Fibroblast of lung (primary cell): ENCODE data around the gene GALNT17. TPM values are rescaled to one million over a fixed set of nuclear protein-coding genes. Genes with fewer than 3 reads are reported as not detected.

Source experiments
- DNase-seq, 2 donors: peaks; one replicate each; pipeline versions ENCODE4 v3.0.0 to v3.0.0-alpha.2; 2010; ENCODE audit warnings: low read depth in 2 of 2
- H2AFZ ChIP-seq: 2 replicates; pipeline ENCODE4 v1.5.1; 2012; ENCODE audit warnings: low read length, control low read depth, inconsistent platforms
- H3K27ac ChIP-seq: 2 replicates; pipeline ENCODE4 v1.5.1; 2011; ENCODE audit warnings: low read length, control low read depth; ENCODE audit not compliant: insufficient read depth
- H3K27me3 ChIP-seq: 2 replicates; pipeline ENCODE4 v1.5.1; 2011; ENCODE audit warnings: mild to moderate bottlenecking, low read length; ENCODE audit not compliant: control insufficient read depth, insufficient read depth
- H3K36me3 ChIP-seq: 2 replicates; pipeline ENCODE4 v1.5.1; 2011; ENCODE audit warnings: low read length; ENCODE audit not compliant: control insufficient read depth, insufficient read depth
- H3K4me1 ChIP-seq: 2 replicates; pipeline ENCODE4 v1.5.1; 2011; ENCODE audit warnings: low read length; ENCODE audit not compliant: control insufficient read depth, insufficient read depth; ENCODE audit errors: extremely low read depth
- H3K4me2 ChIP-seq: 2 replicates; pipeline ENCODE4 v1.5.1; 2011; ENCODE audit warnings: low read length, control low read depth; ENCODE audit not compliant: insufficient read depth; ENCODE audit errors: extremely low read depth
- H3K4me3 ChIP-seq, 4 experiments: fragments of 200-600 bp in 1 of 4; sonication (generic) in 1 of 4; replicated peaks in 1 of 4; 2 replicates each; pipeline ENCODE4 v1.5.1; 2011 to 2016; ENCODE audit warnings: low read length in 4 of 4, low read depth in 3 of 4, mild to moderate bottlenecking in 3 of 4, control low read depth in 2 of 4, inconsistent platforms in 1 of 4, mixed read lengths in 1 of 4; ENCODE audit not compliant: insufficient read depth in 1 of 4; ENCODE audit errors: control extremely low read depth in 1 of 4
- H3K79me2 ChIP-seq: 2 replicates; pipeline ENCODE4 v1.5.1; 2012; ENCODE audit warnings: mild to moderate bottlenecking, low read length, inconsistent platforms; ENCODE audit not compliant: control insufficient read depth, insufficient read depth
- H3K9ac ChIP-seq: 2 replicates; pipeline ENCODE4 v1.5.1; 2011; ENCODE audit warnings: mild to moderate bottlenecking, low read length, control low read depth; ENCODE audit not compliant: insufficient read depth
- H3K9me3 ChIP-seq: 2 replicates; pipeline ENCODE4 v1.5.1; 2012; ENCODE audit warnings: low read depth, low read length; ENCODE audit not compliant: control insufficient read depth, insufficient read depth
- H4K20me1 ChIP-seq: 2 replicates; pipeline ENCODE4 v1.5.1; 2011; ENCODE audit warnings: low read length; ENCODE audit not compliant: control insufficient read depth, insufficient read depth; ENCODE audit errors: extremely low read depth
- EZH2 ChIP-seq: IDR thresholded peaks from 2 replicates; pipeline ENCODE4 v1.5.1; 2012; ENCODE audit warnings: low read length, control low read depth, mild to moderate bottlenecking; ENCODE audit errors: missing control alignments
- polyA plus RNA-seq, 2 donors: library from polyadenylated mRNA; depleted of rRNA in 1 of 2; stranded (reverse) in 1 of 2; unstranded in 1 of 2; fragments of >200 nt; gene quantifications; 2 replicates each; pipeline ENCODE4 v1.2.1, GENCODE V29; 2011 to 2012; ENCODE audit warnings: missing spikeins in 1 of 2
- total RNA-seq: library from RNA; depleted of rRNA; stranded (reverse); fragments of >200 nt; gene quantifications from 2 replicates; pipeline ENCODE4 v1.2.1, GENCODE V29; 2014
- TF ChIP-seq, protein P1 (sequence below), 2 donors: IDR thresholded peaks in 1 of 2; conservative IDR thresholded peaks in 1 of 2; 1 replicate in 1 of 2; 2 replicates in 1 of 2; pipeline ENCODE4 v1.5.1; 2011 to 2012; ENCODE audit warnings: low read length in 2 of 2, control low read depth in 1 of 2, inconsistent platforms in 1 of 2, low read depth in 1 of 2, mild to moderate bottlenecking in 1 of 2

GALNT17 gene
- total and polyA plus RNA-seq, 2 donors (not counting 1 experiment from before 2014, with no cell fraction given): under 0.01 TPM; not detected in 1

DNA sequence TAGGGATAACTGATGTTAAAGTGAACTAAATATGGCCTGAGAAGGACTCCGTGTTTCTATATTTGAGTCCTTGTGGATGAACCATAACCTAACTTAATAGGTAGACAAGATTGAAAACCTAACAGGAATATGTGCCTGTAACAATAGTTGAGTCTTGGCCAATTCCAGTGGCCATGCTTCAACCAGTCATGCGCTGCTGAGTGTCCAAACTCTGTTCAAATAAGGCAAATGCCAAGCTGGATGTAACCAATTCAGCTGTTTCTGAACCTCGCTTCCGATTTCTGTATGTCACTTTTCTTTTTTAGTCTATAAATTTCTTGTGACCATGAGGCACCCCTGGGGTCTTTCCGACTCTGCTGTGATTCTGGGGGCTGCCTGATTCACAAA lies 608.2 kb downstream of the GALNT17 start:
- Histone ChIP-seq H4K20me1 (no peaks in the 10 kb centered on the region), H3K4me2 (no peak overlapping the region), H3K9me3 (no peaks in the 10 kb centered on the region), H3K27ac (no peak overlapping the region), H3K36me3 (no peaks in the 10 kb centered on the region), H3K4me3 (no peak overlapping the region), H3K27me3 (no peaks in the 10 kb centered on the region), H3K4me1 (no peaks in the 10 kb centered on the region), H3K9ac (no peak overlapping the region), H2AFZ (no peak overlapping the region), H3K79me2 (no peaks in the 10 kb centered on the region)
- no peak for TF ChIP-seq EZH2
- TF ChIP-seq, protein P1, sequence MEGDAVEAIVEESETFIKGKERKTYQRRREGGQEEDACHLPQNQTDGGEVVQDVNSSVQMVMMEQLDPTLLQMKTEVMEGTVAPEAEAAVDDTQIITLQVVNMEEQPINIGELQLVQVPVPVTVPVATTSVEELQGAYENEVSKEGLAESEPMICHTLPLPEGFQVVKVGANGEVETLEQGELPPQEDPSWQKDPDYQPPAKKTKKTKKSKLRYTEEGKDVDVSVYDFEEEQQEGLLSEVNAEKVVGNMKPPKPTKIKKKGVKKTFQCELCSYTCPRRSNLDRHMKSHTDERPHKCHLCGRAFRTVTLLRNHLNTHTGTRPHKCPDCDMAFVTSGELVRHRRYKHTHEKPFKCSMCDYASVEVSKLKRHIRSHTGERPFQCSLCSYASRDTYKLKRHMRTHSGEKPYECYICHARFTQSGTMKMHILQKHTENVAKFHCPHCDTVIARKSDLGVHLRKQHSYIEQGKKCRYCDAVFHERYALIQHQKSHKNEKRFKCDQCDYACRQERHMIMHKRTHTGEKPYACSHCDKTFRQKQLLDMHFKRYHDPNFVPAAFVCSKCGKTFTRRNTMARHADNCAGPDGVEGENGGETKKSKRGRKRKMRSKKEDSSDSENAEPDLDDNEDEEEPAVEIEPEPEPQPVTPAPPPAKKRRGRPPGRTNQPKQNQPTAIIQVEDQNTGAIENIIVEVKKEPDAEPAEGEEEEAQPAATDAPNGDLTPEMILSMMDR (conservative IDR thresholded peaks at IDR 0.05 in 1 of 2, IDR thresholded peaks at IDR 0.05 in 1 of 2; ENCODE audit: low read depth in 1 of 2, low read length in 2 of 2): no peak
- DNase-seq: no peak

DNA sequence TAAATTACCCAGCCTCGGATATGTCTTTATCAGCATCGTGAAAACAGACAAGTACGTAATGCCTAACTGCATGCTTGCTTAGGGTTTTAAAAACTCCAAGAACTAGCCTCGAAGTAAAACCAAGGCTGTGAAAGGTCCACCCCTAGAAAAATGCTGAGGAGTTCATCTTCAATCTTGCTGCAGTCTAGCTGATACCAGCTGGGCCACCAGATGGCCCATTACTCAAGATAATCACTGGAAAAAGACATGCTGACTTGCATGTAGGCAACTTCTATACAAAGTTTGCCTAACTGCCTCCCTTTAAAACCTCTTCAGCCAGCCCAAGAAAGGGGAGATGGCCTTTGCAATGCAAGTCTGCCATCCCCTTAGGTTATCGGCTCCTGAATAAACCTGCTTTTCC lies 614.1 kb downstream of the GALNT17 start:
- no peaks in the 10 kb centered on the region for H3K4me1 ChIP-seq
- H3K79me2 ChIP-seq: no peaks in the 10 kb centered on the region
- TF ChIP-seq, protein P1 (conservative IDR thresholded peaks at IDR 0.05 in 1 of 2, IDR thresholded peaks at IDR 0.05 in 1 of 2; ENCODE audit: low read depth in 1 of 2, low read length in 2 of 2): no peak
- no peak for TF ChIP-seq EZH2
- no peak overlapping the region for H2AFZ ChIP-seq
- no peak overlapping the region for H3K9ac ChIP-seq
- DNase-seq: no peak
- no peak overlapping the region for H3K4me3 ChIP-seq
- H3K9me3 ChIP-seq: no peaks in the 10 kb centered on the region
- H3K27ac ChIP-seq: no peak overlapping the region
- H3K4me2 ChIP-seq: no peak overlapping the region
- H3K36me3 ChIP-seq: no peaks in the 10 kb centered on the region
- H3K27me3 ChIP-seq: no peaks in the 10 kb centered on the region
- H4K20me1 ChIP-seq: no peaks in the 10 kb centered on the region

DNA sequence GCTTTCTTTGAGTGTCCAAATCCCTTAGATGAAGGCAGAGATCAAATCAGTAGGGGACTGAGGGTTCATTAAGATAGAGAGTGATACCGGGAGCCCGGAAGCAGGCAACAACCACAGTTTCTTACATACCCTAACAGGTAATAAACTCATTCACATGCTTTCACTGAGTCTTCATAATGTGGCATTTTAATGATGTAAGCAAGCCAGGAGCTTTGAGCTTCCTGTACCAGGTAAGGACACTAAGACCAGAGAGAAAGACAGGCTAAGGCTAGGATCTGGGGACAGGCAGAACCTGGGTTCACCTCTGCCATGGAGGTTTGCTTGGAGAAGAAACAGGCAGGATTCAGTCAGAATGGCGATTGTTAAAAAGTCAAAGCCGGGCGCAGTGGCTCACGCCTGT lies 618.3 kb downstream of the GALNT17 start:
- no peak overlapping the region for H3K9ac ChIP-seq
- no peak overlapping the region for H3K4me3 ChIP-seq
- no peak overlapping the region for H2AFZ ChIP-seq
- TF ChIP-seq EZH2: no peak
- TF ChIP-seq, protein P1 (conservative IDR thresholded peaks at IDR 0.05 in 1 of 2, IDR thresholded peaks at IDR 0.05 in 1 of 2; ENCODE audit: low read depth in 1 of 2, low read length in 2 of 2): no peak
- H3K27me3 ChIP-seq: no peaks in the 10 kb centered on the region
- no peak overlapping the region for H3K27ac ChIP-seq
- H3K4me2 ChIP-seq: no peak overlapping the region
- H4K20me1 ChIP-seq: no peaks in the 10 kb centered on the region
- no peaks in the 10 kb centered on the region for H3K9me3 ChIP-seq
- H3K79me2 ChIP-seq: no peaks in the 10 kb centered on the region
- H3K4me1 ChIP-seq: no peaks in the 10 kb centered on the region
- DNase-seq: no peak
- no peaks in the 10 kb centered on the region for H3K36me3 ChIP-seq
